Measurements from ENCODE around the gene PPP1R8. TPM values are rescaled to one million over a fixed set of nuclear protein-coding genes. Genes with fewer than 3 reads are reported as not detected.

Gene PPP1R8
- total RNA-seq, 4 donors from 2014 or later: 32.0 to 58.2 (median 37.2) TPM

GRCh38 chr1:27884006-27884954 is 53.7 kb downstream of the PPP1R8 start:
- WGBS, 2 donors: 79 to 80% methylated on average over 24 of the region's 24 CpGs

GRCh38 chr1:27885114-27885528 is 54.5 kb downstream of the PPP1R8 start:
- H3K4me3 ChIP-seq: no peak overlapping the region
- H3K27ac ChIP-seq: peak overlapping the region in 3 of 4 donors; percentile 56 to 82 (median 63)
- H3K27me3 ChIP-seq: no peaks in the 10 kb centered on the region
- peaks cover 0 to 19% (median 0%) of the 10 kb centered on the region in 4 donors for H3K4me1 ChIP-seq
- no peaks in the 10 kb centered on the region for H3K9me3 ChIP-seq
- TF ChIP-seq CTCF (IDR thresholded peaks at IDR 0.05) (no peak), POLR2A (IDR thresholded peaks at IDR 0.05) (no peak), EP300 (IDR thresholded peaks at IDR 0.05) (peak in 1 of 2 donors; percentile 57)
- peaks cover 0 to 65% (median 0%) of the 10 kb centered on the region in 3 donors for H3K36me3 ChIP-seq
- 73 to 75% methylated on average over 8 of the region's 8 CpGs for WGBS, 2 donors
- no peak for DNase-seq (ENCODE audit: low spot score in 2 of 2)

More at GRCh38 chr1:27884006-27884954, 53.7 kb downstream of the PPP1R8 start:
- TF ChIP-seq EP300 (IDR thresholded peaks at IDR 0.05) (no peak), CTCF (IDR thresholded peaks at IDR 0.05) (no peak), POLR2A (IDR thresholded peaks at IDR 0.05) (no peak)
- Histone ChIP-seq H3K27me3 (no peaks in the 10 kb centered on the region), H3K4me3 (no peak overlapping the region), H3K36me3 (peaks cover 0 to 57% (median 0%) of the 10 kb centered on the region in 3 donors), H3K27ac (peak overlapping the region in 3 of 4 donors; percentile 63 to 82 (median 65)), H3K4me1 (peaks cover 0 to 19% (median 0%) of the 10 kb centered on the region in 4 donors), H3K9me3 (no peaks in the 10 kb centered on the region)
- no peak for DNase-seq (ENCODE audit: low spot score in 2 of 2)

- TF ChIP-seq POLR2A (IDR thresholded peaks at IDR 0.05) (peak in 1 of 2 donors; percentile 12), CTCF (IDR thresholded peaks at IDR 0.05) (no peak), EP300 (IDR thresholded peaks at IDR 0.05) (peak; percentile 57 to 69)
- no peak overlapping the region for H3K4me3 ChIP-seq
- peaks cover 0 to 20% (median 0%) of the 10 kb centered on the region in 4 donors for H3K4me1 ChIP-seq
- H3K27ac ChIP-seq: peak overlapping the region in 3 of 4 donors; percentile 60 to 82 (median 63)
- peaks cover 0 to 72% (median 0%) of the 10 kb centered on the region in 3 donors for H3K36me3 ChIP-seq
- H3K9me3 ChIP-seq: no peaks in the 10 kb centered on the region
- 77 to 81% methylated on average over 15 of the region's 15 CpGs for WGBS, 2 donors
- DNase-seq (ENCODE audit: low spot score in 2 of 2): no peak
- H3K27me3 ChIP-seq: no peaks in the 10 kb centered on the region
Observed at GRCh38 chr1:27885621-27886352, 55.2 kb downstream of the PPP1R8 start.

- Histone ChIP-seq H3K27me3 (no peaks in the 10 kb centered on the region), H3K9me3 (no peaks in the 10 kb centered on the region), H3K27ac (peak overlapping the region in 3 of 4 donors; percentile 60 to 65 (median 63)), H3K36me3 (peaks cover 0 to 77% (median 0%) of the 10 kb centered on the region in 3 donors), H3K4me1 (peaks cover 0 to 24% (median 0%) of the 10 kb centered on the region in 4 donors), H3K4me3 (no peak overlapping the region)
- 82% methylated on average over 2 of the region's 2 CpGs for WGBS, 2 donors
- DNase-seq (ENCODE audit: low spot score in 2 of 2): no peak
- TF ChIP-seq CTCF (IDR thresholded peaks at IDR 0.05): no peak
- no peak for TF ChIP-seq EP300 (IDR thresholded peaks at IDR 0.05)
Observed at GRCh38 chr1:27886353-27886679, 55.7 kb downstream of the PPP1R8 start.
